ENCODE measurements around the gene LANCL3.

GRCh38 chrX:37692918-37693317 lies 121.5 kb downstream of the LANCL3 start:
- no peak for TF ChIP-seq CTCF (IDR thresholded peaks at IDR 0.05)
- no peak for TF ChIP-seq POLR2A (IDR thresholded peaks at IDR 0.05)
